PC-3 (cell line): ENCODE measurements around the gene DSPP.

Experiments used
- EZH2 ChIP-seq: fragments of 300-600 bp; sonication (generic); IDR thresholded peaks from one replicate; pipeline ENCODE4 v1.6.1; 2017; ENCODE audit warnings: antibody characterized with exemption, mild to moderate bottlenecking, low read length; ENCODE audit not compliant: unreplicated experiment
- TF ChIP-seq, protein P1 (sequence below): fragments of 300-600 bp; sonication (generic); conservative IDR thresholded peaks from 2 replicates; pipeline ENCODE4 v1.5.1; 2017; ENCODE audit warnings: antibody characterized with exemption, low read depth, mild to moderate bottlenecking, low read length

DNA sequence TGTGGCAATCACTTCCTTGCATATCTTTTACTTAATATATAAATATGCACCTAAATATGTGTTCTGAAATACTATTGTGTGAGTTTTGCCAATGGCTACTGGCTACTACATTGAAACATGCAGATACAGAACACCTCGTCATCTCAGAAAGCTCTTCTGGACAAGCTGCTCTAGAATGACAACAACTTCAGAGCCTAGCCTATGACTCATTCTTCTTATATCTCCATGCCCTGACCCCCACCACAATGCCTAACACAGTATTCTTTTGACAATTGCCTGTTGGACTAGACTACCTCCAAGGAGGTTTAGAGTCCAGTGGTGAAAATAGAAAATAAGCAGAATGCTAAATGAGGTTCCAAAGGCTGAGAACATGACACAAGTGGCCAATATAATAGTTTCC, 24.1 kb downstream of the DSPP start:
- TF ChIP-seq, protein P1, sequence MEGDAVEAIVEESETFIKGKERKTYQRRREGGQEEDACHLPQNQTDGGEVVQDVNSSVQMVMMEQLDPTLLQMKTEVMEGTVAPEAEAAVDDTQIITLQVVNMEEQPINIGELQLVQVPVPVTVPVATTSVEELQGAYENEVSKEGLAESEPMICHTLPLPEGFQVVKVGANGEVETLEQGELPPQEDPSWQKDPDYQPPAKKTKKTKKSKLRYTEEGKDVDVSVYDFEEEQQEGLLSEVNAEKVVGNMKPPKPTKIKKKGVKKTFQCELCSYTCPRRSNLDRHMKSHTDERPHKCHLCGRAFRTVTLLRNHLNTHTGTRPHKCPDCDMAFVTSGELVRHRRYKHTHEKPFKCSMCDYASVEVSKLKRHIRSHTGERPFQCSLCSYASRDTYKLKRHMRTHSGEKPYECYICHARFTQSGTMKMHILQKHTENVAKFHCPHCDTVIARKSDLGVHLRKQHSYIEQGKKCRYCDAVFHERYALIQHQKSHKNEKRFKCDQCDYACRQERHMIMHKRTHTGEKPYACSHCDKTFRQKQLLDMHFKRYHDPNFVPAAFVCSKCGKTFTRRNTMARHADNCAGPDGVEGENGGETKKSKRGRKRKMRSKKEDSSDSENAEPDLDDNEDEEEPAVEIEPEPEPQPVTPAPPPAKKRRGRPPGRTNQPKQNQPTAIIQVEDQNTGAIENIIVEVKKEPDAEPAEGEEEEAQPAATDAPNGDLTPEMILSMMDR = no peak
- no peak for TF ChIP-seq EZH2
